HG03558 (cell line): ENCODE data around the gene ACTR1A.

ENCODE experiments used
- ATAC-seq: cut with Tn5 transposase; IDR thresholded peaks from one replicate; pipeline ENCODE4 v1.9.1; 2021; ENCODE audit warnings: moderate number of reproducible peaks; ENCODE audit not compliant: unreplicated experiment; ENCODE audit errors: extremely low read depth

The ACTR1A gene

DNA sequence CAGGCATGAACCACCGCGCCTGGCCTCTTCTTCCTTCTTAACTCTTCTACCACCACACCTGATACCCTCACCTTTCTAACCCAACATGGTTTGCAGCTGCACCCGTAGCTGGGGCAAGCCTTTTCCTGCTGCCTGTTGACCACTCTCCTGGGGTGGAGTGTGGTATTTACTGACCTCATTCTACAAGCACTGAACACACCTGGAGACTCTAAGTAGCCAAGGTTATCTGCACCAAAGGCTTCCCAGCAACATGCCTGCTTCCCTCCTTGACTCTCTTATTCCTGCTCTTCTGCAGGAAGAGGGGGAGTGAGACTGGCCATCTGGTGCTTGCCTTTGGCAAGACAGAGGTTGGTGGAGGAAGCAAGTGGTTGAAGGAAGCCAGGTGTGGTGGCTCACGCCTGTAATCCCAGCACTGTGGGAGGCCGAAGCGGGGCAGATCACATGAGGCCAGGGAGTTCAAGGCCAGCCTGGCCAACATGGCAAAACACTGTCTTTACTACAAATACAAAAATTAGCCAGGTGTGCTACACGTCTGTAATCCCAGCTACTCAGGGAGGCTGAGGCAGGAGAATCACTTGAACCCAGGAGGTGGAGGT is 10.1 kb downstream of the ACTR1A start:
- ATAC-seq = no peak

DNA sequence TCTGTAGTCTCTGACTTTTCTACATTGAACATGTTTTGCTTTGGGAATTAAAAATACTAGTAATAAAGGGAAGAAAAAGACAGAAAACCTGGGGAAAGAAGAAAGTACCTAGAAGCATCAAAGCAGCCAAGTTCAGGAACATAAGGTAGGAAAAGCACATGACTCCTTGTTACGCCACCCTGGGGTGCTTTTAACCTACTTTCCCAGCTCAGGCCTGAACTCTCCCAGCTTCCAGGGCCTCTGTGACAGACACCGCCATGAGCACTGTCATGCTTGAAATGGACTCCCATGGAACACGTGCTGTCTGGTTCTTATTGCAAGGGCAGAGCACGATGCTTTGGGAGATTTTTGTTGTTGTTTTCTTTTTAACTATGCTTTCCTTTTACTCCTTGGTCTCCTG is 11.4 kb downstream of the ACTR1A start:
- no peak for ATAC-seq

- no peak for ATAC-seq
These were observed 17.3 kb downstream of the ACTR1A start for GRCh38 chr10:102485093-102485784.

- ATAC-seq = no peak
These were observed 18.5 kb downstream of the ACTR1A start for GRCh38 chr10:102484021-102484420.

- ATAC-seq = no peak
These were observed 22.1 kb downstream of the ACTR1A start for GRCh38 chr10:102480396-102480795.

DNA sequence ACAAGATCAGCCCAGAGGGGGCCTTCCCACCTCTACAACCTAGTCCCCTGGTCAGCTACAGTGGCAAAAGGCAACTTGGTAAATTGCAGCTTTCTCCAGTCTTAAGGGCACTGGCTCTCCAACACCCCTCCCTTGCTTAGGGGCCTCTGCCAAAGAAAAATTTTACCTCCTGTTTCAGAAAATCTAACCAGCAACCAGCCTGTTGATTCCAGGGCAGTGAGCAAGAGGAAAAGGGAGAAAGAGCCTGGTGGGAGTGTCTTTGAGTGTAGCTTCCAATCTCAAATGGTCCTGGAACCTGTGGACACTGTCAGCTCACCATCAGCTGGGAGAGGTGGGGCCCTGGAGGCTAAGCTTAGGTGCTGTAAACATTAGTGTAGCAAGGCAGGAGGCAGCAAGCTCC is 22.9 kb downstream of the ACTR1A start:
- no peak for ATAC-seq

- no peak for ATAC-seq
These were observed 25.9 kb downstream of the ACTR1A start for GRCh38 chr10:102476466-102477141.

- ATAC-seq = no peak
These were observed 27.0 kb downstream of the ACTR1A start for GRCh38 chr10:102475451-102476040.

DNA sequence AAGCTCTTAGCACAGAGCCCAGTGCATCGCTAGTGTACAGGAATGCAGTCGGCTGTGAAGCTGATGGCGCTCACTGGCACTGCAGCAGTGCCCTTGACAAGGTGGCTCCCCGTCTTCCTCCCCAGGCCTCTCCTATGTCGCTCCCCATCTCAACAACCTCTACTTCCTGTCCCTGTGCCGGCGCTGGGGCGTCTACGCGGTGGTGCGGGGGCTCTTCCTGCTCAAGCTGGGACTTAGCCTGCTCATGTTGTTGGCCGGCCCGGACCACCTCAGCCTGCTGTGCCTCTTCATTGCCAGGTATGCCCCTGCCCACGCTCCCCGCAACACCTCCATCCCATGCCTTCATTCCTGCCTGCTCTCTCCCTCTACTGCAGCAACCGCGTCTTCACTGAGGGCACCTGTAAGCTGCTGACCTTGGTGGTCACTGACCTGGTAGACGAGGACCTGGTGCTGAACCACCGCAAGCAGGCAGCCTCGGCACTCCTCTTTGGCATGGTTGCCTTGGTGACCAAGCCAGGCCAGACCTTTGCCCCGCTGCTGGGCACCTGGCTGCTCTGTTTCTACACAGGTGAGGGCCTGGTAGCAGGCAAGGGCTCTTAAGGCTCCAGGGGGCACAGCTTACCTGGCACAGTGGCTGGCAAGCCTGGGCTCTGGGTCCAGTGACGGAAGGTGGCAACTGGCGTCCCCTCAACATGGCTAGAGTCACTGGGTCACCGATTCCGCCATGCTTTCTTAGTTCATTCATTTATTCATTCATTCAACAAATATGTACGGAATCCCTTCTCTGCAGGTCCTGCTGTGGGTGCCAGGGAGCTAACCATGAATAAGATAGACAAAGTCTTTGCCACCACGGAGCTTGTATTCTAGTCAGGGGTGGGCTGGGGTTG is 28.8 kb downstream of the ACTR1A start:
- ATAC-seq = no peak

DNA sequence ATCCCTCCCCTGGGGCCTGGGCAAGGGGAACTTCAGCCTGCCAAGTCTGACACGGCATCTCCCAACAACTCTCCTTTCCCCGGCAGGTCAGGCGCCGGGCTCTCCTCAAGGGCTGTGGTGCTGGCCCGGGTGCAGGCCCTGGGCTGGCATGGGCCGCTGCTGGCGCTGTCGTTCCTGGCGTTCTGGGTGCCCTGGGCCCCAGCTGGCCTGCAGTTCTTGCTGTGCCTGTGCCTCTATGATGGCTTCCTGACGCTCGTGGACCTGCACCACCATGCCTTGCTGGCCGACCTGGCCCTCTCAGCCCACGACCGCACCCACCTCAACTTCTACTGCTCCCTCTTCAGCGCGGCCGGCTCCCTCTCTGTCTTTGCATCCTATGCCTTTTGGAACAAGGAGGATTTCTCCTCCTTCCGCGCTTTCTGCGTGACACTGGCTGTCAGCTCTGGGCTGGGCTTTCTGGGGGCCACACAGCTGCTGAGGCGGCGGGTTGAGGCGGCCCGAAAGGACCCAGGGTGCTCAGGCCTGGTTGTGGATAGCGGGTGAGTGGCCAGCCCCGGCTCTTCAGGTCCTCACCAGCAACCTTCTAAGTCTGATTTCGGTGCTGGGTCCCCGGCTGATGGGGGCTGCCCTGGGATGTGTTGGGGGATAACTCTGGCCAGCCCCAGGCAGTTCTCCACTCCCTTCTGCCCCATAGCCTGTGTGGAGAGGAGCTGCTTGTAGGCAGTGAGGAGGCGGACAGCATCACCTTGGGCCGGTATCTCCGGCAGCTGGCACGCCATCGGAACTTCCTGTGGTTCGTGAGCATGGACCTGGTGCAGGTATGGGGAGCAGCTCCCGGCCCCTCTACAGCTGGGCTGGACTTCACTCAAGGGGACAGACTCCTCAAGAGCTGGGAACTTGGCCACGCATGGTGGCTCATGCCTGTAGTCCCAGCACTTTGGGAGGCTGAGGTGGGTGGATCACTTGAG is 31.6 kb downstream of the ACTR1A start:
- ATAC-seq = no peak

- ATAC-seq = no peak
These were observed 33.8 kb downstream of the ACTR1A start for GRCh38 chr10:102468683-102469082.

DNA sequence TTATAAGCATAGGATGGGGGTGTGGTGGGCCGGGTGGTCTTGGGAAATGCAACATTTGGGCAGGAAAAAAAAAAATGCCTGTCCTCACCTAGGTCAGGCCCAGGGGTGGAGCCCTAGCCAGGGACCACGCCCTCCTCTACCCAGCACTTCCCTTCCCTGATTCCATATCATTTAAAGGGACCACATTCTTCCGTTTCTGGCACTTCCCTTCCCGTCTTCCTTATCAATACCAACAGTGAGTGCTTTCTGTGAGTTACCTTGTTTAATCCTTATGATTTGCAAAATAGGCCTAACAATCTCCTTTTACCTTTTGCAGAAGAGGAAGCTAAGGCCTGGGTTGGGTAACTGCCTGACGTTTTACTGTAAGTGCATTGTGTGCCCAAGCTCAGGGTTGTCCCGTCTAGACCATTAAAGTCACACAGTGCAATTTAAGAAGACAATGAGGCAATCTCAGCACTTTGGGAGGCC is 34.5 kb downstream of the ACTR1A start:
- ATAC-seq = no peak

DNA sequence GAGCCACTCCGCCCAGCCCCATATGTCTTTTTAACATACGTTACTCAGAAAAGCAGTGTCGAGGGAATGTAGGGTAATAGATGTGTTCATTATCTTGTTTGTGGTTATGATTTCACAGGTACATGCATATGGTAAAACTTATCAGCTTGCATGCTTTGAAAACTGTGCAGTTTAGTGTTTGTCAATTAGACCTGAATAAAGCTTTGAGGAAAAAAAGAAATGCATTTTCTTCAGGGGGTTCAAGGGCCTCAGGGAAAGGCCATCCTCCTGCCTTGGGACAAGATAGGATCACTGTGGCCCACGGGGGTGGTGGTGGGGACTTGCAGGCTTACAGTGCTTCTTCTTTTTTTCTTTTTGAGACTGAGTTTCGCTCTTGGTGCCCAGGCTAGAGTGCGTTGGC is 35.2 kb downstream of the ACTR1A start:
- no peak for ATAC-seq

GRCh38 chr10:102465466-102465865 is 37.0 kb downstream of the ACTR1A start:
- ATAC-seq = no peak

DNA sequence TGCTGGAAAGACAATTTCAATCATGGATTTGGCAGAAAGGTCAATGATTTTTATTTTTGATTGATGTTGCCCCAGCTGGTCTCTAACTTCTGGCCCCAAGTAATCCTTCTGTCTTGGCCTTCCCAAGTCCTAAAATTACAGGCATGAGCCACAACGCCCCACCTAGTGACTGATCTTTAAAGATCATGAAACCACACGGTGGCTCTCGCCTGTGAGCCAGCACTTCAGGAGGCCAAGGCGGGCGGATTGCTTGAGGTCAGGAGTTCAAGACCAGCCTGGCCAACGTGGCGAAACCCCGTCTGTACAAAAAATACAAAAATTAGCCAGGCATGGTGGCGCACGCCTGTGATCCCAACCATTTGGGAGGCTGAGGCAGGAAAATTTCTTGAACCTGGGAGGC is 38.5 kb downstream of the ACTR1A start:
- ATAC-seq = no peak

- ATAC-seq = no peak
These were observed 39.9 kb downstream of the ACTR1A start for GRCh38 chr10:102462512-102463054.

DNA sequence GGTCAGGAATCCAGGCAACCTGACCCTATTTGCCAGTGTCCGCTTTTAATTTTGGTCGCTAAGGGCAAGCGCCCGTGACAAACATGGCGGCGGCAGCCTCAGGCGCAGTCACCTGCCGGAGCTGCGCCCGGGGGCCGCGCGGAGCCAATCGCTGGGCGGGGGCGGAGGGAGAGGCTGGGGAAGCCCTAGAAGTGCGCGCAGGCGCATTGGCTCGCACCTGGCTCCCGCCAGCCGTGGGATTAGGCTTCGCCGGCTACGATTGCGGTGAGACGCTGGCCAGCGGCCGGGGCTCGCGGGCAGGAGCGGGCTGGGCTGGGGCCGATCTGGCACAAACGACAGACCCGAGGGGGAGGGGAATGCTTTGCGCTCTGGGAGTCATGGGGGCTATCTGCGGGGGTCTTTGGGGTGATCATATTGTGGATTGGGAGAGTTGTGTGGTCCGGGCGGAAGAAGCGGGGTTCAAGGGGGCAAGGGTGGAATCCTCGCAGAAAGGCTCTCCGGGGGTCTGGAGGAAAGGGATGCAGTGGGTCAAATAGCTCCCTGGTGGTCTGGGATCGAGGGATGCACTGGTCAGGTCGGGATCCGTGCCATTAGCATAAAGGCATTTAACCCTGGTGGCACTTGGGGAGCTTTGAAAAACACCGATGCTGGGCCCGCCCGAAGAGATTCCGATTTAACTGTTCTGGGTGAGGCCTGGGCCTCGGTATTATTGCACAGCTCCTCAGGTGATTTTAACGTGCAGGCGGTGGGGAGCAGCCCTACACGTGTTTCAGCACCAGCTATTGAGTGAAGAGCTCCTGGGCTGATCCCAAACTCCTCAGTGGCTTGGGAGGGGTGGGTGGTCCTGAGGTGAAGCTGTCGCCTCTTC is 41.1 kb downstream of the ACTR1A start:
- ATAC-seq = peak; percentile 70

DNA sequence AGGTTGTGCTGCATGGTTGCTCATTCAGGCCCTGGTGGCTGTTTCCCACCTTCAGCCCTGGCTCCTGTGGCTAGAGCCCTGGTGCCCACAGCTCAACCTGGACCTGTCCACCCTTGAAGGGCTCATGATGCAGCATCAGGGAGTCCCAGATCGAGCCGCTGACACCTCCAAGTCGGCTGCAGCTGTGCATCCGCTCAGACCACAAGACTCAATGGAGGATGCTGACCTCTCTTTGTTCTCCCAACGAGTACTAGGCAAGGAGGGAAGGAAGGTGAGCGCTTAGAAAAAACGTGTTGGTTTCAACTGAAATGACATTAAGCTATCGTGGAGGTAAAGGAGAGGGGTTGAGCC is 41.7 kb downstream of the ACTR1A start:
- ATAC-seq = no peak
